SU-DHL-6 (cell line): ENCODE data around the gene ZMYND11.

Experiments
- H2AFZ ChIP-seq: fragments of 200-600 bp; sonication (generic); 2 replicates; pipeline ENCODE4 v1.6.1; 2014; ENCODE audit warnings: low read depth, mild to moderate bottlenecking, moderate library complexity, mixed read lengths, antibody characterized with exemption, low read length; ENCODE audit not compliant: severe bottlenecking
- H3F3A ChIP-seq: fragments of 200-600 bp; shearing (Covaris generic); 2 replicates; pipeline ENCODE4 v1.6.0; 2016; ENCODE audit warnings: antibody characterized with exemption, mild to moderate bottlenecking; ENCODE audit not compliant: insufficient read depth
- H3K27ac ChIP-seq: fragments of 200-600 bp; sonication (generic); 2 replicates; pipeline ENCODE4 v1.5.1; 2016; ENCODE audit warnings: low read depth, mild to moderate bottlenecking, low read length, moderate library complexity, mixed read lengths
- H3K27me3 ChIP-seq: fragments of 200-600 bp; sonication (generic), shearing (Covaris generic); 2 replicates; pipeline ENCODE4 v1.6.0; 2014; ENCODE audit warnings: mild to moderate bottlenecking, low read length
- H3K36me3 ChIP-seq: fragments of 200-600 bp; sonication (generic); 2 replicates; pipeline ENCODE4 v1.6.1; 2014; ENCODE audit warnings: mild to moderate bottlenecking, low read length, mixed read lengths
- H3K4me2 ChIP-seq: fragments of 300-600, 200-600 bp; shearing (Covaris generic), sonication (generic); 2 replicates; pipeline ENCODE4 v1.6.0; 2014; ENCODE audit warnings: low read length, low read depth, mild to moderate bottlenecking; ENCODE audit not compliant: poor library complexity, severe bottlenecking
- H3K4me3 ChIP-seq: fragments of 200-600 bp; sonication (generic); 2 replicates; pipeline ENCODE4 v1.5.1; 2014; ENCODE audit warnings: antibody characterized with exemption, low read length, mild to moderate bottlenecking, mixed read lengths; ENCODE audit not compliant: insufficient read depth, poor library complexity, severe bottlenecking
- H3K79me2 ChIP-seq: fragments of 200-600 bp; sonication (generic); 2 replicates; pipeline ENCODE4 v1.6.1; 2014; ENCODE audit warnings: mild to moderate bottlenecking, low read length, moderate library complexity; ENCODE audit not compliant: insufficient read depth
- H3K9ac ChIP-seq: fragments of 200-600 bp; sonication (generic); 2 replicates; pipeline ENCODE4 v1.7.0; 2014; ENCODE audit warnings: mild to moderate bottlenecking, low read length
- H3K9me2 ChIP-seq: fragments of 200-600 bp; sonication (generic); replicated peaks from 2 replicates; pipeline ENCODE4 v1.6.1; 2014; ENCODE audit warnings: low read length; ENCODE audit not compliant: insufficient read depth
- H3K9me3 ChIP-seq: fragments of 200-600 bp; sonication (generic); 2 replicates; pipeline ENCODE4 v1.6.1; 2014; ENCODE audit warnings: low read length, mixed read lengths; ENCODE audit not compliant: insufficient read depth
- H4K20me1 ChIP-seq: fragments of 200-600 bp; sonication (generic); 2 replicates; pipeline ENCODE4 v1.6.1; 2014; ENCODE audit warnings: low read depth, mild to moderate bottlenecking, antibody characterized with exemption, low read length, moderate library complexity, mixed read lengths
- EZH2phosphoT487 ChIP-seq: fragments of 200-600 bp; sonication (generic), shearing (Covaris generic); conservative IDR thresholded peaks from 2 replicates; pipeline ENCODE4 v1.6.1; 2018; ENCODE audit warnings: mild to moderate bottlenecking, antibody characterized with exemption, low read length, moderate library complexity, mixed read lengths
- TF ChIP-seq, protein P1 (sequence below): fragments of 200-600 bp; sonication (generic); IDR thresholded peaks from one replicate; pipeline ENCODE4 v1.5.1; 2017; ENCODE audit warnings: antibody characterized with exemption, mild to moderate bottlenecking, low read length, moderate library complexity; ENCODE audit not compliant: insufficient read depth, poor library complexity, severe bottlenecking

The ZMYND11 gene

DNA sequence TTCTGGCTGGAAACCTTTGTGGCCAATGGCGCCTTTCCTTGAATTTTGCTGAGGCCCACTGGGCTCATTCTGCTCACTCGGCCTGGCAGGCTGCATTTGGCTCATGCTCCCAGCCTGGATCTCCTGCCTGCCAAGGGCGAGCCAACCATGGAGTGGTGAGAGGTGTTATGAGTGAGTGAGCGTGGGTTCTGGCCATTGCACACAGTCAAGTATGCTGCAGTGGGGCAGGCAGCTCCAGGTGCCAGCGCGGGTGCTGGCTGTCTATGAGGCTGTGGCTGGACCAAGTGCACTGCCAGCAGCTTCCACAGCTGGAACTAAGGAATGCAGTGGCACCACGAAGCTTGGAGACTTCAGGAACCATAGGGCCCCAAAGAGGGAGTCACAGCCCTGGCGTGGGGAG is 43.9 kb upstream of the ZMYND11 start:
- Histone ChIP-seq H3K9me2 (no peaks in the 10 kb centered on the region), H3K79me2 (no peaks in the 10 kb centered on the region), H3K27me3 (no peaks in the 10 kb centered on the region), H3F3A (no peaks in the 10 kb centered on the region), H3K36me3 (no peaks in the 10 kb centered on the region), H2AFZ (no peak overlapping the region), H3K9me3 (peaks cover 12% of the 10 kb centered on the region; the same call in 1 of the 2 replicates), H3K4me2 (no peak overlapping the region), H3K27ac (no peak overlapping the region), H3K4me3 (no peak overlapping the region), H3K9ac (no peak overlapping the region), H4K20me1 (no peaks in the 10 kb centered on the region)
- no peak for TF ChIP-seq EZH2phosphoT487
- TF ChIP-seq, protein P1, sequence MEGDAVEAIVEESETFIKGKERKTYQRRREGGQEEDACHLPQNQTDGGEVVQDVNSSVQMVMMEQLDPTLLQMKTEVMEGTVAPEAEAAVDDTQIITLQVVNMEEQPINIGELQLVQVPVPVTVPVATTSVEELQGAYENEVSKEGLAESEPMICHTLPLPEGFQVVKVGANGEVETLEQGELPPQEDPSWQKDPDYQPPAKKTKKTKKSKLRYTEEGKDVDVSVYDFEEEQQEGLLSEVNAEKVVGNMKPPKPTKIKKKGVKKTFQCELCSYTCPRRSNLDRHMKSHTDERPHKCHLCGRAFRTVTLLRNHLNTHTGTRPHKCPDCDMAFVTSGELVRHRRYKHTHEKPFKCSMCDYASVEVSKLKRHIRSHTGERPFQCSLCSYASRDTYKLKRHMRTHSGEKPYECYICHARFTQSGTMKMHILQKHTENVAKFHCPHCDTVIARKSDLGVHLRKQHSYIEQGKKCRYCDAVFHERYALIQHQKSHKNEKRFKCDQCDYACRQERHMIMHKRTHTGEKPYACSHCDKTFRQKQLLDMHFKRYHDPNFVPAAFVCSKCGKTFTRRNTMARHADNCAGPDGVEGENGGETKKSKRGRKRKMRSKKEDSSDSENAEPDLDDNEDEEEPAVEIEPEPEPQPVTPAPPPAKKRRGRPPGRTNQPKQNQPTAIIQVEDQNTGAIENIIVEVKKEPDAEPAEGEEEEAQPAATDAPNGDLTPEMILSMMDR, result no peak

DNA sequence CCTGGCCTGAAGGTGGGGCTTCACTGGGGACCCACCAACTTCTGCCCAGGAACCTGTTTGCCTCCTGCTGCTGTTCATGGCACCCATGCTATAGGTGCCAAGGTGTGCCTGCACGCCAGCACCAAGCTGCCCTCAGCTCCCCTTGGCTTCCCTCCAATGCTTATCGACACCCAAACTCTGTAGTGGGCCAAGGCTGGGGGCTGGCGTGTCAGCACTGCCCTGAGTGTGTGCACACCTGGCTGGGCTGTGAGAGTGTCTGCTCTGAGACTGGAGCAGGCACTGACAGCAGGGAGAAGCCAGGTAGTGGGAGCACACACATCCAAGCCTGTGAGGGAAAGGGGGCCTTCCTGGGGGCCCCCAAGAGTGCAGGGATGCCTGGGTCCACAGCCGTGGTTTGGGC is 43.1 kb upstream of the ZMYND11 start:
- H3F3A ChIP-seq, result no peaks in the 10 kb centered on the region
- no peak overlapping the region for H3K4me3 ChIP-seq
- H4K20me1 ChIP-seq, result no peaks in the 10 kb centered on the region
- no peak overlapping the region for H3K27ac ChIP-seq
- H3K36me3 ChIP-seq, result no peaks in the 10 kb centered on the region
- H3K79me2 ChIP-seq, result no peaks in the 10 kb centered on the region
- peaks cover 20% of the 10 kb centered on the region; the same call in 1 of the 2 replicates for H3K9me3 ChIP-seq
- no peak overlapping the region for H2AFZ ChIP-seq
- H3K9ac ChIP-seq, result no peak overlapping the region
- TF ChIP-seq, protein P1, result no peak
- TF ChIP-seq EZH2phosphoT487, result no peak
- H3K9me2 ChIP-seq, result no peaks in the 10 kb centered on the region
- H3K27me3 ChIP-seq, result no peaks in the 10 kb centered on the region
- no peak overlapping the region for H3K4me2 ChIP-seq

DNA sequence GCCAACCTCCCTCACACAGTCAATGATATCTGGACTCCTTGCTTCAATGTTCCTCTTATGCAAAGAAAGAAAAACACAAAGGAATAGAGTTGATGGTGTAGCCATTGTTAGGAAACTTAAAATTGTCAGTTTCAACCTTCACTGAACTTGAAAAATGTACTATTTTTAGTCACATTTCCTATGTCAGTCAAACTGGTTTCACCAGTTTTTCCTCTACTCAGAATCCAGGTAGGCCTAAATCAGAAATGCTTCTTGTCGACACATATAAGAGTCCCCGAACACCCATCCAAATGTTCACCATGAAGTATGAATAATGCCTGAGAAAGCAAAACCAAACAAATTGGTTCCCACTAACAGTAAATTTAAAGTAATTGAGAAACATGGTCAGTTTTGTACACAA is 42.4 kb upstream of the ZMYND11 start:
- no peaks in the 10 kb centered on the region for H3K9me2 ChIP-seq
- H3F3A ChIP-seq, result no peaks in the 10 kb centered on the region
- no peaks in the 10 kb centered on the region for H4K20me1 ChIP-seq
- H3K79me2 ChIP-seq, result no peaks in the 10 kb centered on the region
- no peak overlapping the region for H3K4me3 ChIP-seq
- peaks cover 27% of the 10 kb centered on the region; the same call in 1 of the 2 replicates for H3K9me3 ChIP-seq
- no peak for TF ChIP-seq EZH2phosphoT487
- TF ChIP-seq, protein P1, result no peak
- H3K36me3 ChIP-seq, result no peaks in the 10 kb centered on the region
- H2AFZ ChIP-seq, result no peak overlapping the region
- no peaks in the 10 kb centered on the region for H3K27me3 ChIP-seq
- H3K27ac ChIP-seq, result no peak overlapping the region
- H3K9ac ChIP-seq, result no peak overlapping the region
- no peak overlapping the region for H3K4me2 ChIP-seq
